ENCODE results near the gene XRCC4. TPM values are rescaled to one million over a fixed set of nuclear protein-coding genes. Genes with fewer than 3 reads are reported as not detected.

Gene XRCC4
- polyA plus RNA-seq, 4 donors, result 9.1 to 12.4 (median 10.8) TPM

DNA sequence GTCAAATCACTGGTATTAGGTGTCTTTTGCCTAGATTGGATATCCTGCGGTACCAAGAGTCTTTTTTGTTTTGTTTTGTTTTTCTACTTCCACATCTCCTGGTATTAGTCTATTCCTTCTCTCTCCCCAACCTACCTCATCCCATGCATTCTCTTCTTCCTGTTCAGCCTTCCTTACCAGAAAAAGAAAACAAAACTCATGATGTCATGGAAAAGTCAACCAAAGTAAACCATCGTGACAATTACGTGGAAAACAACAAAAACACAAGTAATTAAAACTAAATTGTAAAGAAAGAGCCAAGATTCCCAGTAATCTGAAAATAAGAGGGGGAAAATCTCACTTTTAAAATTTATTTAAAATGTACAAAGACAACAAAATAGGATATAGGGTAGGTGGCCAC is 38.4 kb upstream of the XRCC4 start:
- H3K36me3 ChIP-seq (ENCODE audit: control insufficient read depth in 3 of 3, insufficient read depth in 2 of 3, low read depth in 1 of 3, low read length in 3 of 3), result no peaks in the 10 kb centered on the region
- H3K27ac ChIP-seq (ENCODE audit: low read depth in 1 of 3, low read length in 2 of 3), result no peak overlapping the region
- no peaks in the 10 kb centered on the region for H3K9me3 ChIP-seq (ENCODE audit: control insufficient read depth in 2 of 2, insufficient read depth in 1 of 2, low read depth in 1 of 2, low read length in 1 of 2)
- H3K4me3 ChIP-seq (ENCODE audit: low read depth in 1 of 3, low read length in 3 of 3), result no peak overlapping the region
- DNase-seq (no peak), FAIRE-seq (no peak)
- 91 to 93% (median 92%) methylated on average over 3 of the region's 3 CpGs for WGBS, 3 donors
- H3K4me1 ChIP-seq (ENCODE audit: control insufficient read depth in 3 of 3, insufficient read depth in 2 of 3, low read depth in 1 of 3, low read length in 2 of 3), result peaks cover 0 to 4% (median 3%) of the 10 kb centered on the region in 3 donors
- H3K27me3 ChIP-seq (ENCODE audit: control insufficient read depth in 3 of 3, insufficient read depth in 3 of 3, low read length in 3 of 3), result no peaks in the 10 kb centered on the region

DNA sequence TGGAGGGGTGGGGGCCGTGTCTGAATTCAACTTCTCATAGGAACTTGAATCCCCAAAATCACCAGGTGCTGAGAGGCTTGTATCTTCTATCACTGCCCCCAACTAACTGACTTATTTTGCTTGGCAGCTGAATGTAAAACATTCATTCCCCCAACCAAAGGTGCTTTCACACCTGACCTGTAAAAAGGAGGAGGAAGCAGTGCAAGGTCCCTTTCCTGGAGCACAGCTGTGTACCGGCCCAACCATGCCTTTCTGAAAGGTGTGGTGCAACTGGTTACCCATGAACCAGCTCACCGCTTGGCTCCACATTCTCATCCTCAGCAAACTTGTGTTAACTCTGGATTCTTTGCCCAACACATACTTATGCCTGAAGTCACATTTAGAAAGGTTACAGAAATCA is 34.8 kb upstream of the XRCC4 start:
- 27 to 71% (median 55%) methylated on average over 3 of the region's 3 CpGs for WGBS, 3 donors
- Histone ChIP-seq H3K9me3 (ENCODE audit: control insufficient read depth in 2 of 2, insufficient read depth in 1 of 2, low read depth in 1 of 2, low read length in 1 of 2) (no peaks in the 10 kb centered on the region), H3K27ac (ENCODE audit: low read depth in 1 of 3, low read length in 2 of 3) (peak overlapping the region in 1 of 3 donors; percentile 5), H3K4me3 (ENCODE audit: low read depth in 1 of 3, low read length in 3 of 3) (no peak overlapping the region), H3K4me1 (ENCODE audit: control insufficient read depth in 3 of 3, insufficient read depth in 2 of 3, low read depth in 1 of 3, low read length in 2 of 3) (peaks cover 0 to 13% (median 0%) of the 10 kb centered on the region in 3 donors), H3K27me3 (ENCODE audit: control insufficient read depth in 3 of 3, insufficient read depth in 3 of 3, low read length in 3 of 3) (no peaks in the 10 kb centered on the region), H3K36me3 (ENCODE audit: control insufficient read depth in 3 of 3, insufficient read depth in 2 of 3, low read depth in 1 of 3, low read length in 3 of 3) (peaks cover 0 to 2% (median 0%) of the 10 kb centered on the region in 3 donors)
- no peak for FAIRE-seq
- peak; percentile 16 to 82 for DNase-seq

DNA sequence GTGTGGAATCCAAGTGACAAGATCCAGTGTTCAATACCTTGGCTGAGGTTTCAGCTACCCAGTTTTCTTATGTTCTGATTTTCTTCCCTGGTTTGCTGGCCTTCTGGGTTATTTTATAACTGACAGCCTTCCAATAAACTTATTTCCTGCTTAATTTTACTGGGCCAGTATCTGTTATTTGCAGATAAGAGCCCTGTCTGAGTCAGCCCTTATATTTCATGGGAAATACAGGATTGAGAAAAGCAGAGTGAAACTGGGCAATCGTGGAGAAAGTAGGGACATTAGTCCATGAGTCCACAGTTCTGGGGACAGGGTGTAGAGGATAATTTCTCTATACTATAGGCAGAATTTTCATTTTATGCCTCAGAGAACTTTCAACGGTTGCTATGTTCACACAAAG is 32.4 kb upstream of the XRCC4 start:
- peak overlapping the region in 1 of 3 donors; percentile 39 for H3K27ac ChIP-seq (ENCODE audit: low read depth in 1 of 3, low read length in 2 of 3)
- no peak for FAIRE-seq
- no peaks in the 10 kb centered on the region for H3K27me3 ChIP-seq (ENCODE audit: control insufficient read depth in 3 of 3, insufficient read depth in 3 of 3, low read length in 3 of 3)
- H3K36me3 ChIP-seq (ENCODE audit: control insufficient read depth in 3 of 3, insufficient read depth in 2 of 3, low read depth in 1 of 3, low read length in 3 of 3), result peaks cover 0 to 2% (median 2%) of the 10 kb centered on the region in 3 donors
- no peak overlapping the region for H3K4me3 ChIP-seq (ENCODE audit: low read depth in 1 of 3, low read length in 3 of 3)
- H3K4me1 ChIP-seq (ENCODE audit: control insufficient read depth in 3 of 3, insufficient read depth in 2 of 3, low read depth in 1 of 3, low read length in 2 of 3), result peaks cover 0 to 13% (median 0%) of the 10 kb centered on the region in 3 donors
- H3K9me3 ChIP-seq (ENCODE audit: control insufficient read depth in 2 of 2, insufficient read depth in 1 of 2, low read depth in 1 of 2, low read length in 1 of 2), result no peaks in the 10 kb centered on the region
- 22 to 52% (median 41%) methylated on average over 2 of the region's 2 CpGs for WGBS, 3 donors
- peak; percentile 61 to 68 for DNase-seq

DNA sequence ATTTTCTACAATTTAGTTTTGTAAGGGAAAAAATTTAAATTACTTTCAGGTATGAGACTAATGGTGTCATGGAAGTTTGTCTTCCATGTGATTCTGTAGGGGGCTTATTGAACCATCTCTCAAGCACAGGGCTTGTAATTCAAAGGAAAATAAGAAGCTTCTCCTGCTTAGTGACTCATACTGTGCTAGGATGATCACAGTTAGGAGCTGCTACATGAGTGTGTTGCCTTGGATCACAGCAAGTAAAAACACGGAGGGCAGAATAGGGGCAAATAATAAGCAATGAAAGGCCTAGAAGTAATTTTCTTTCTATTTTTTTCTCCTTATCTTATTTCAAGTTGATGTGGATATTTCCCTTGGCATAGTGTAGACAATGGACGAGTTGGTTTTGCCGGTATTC is 29.1 kb upstream of the XRCC4 start:
- Histone ChIP-seq H3K27me3 (ENCODE audit: control insufficient read depth in 3 of 3, insufficient read depth in 3 of 3, low read length in 3 of 3) (no peaks in the 10 kb centered on the region), H3K4me3 (ENCODE audit: low read depth in 1 of 3, low read length in 3 of 3) (no peak overlapping the region), H3K27ac (ENCODE audit: low read depth in 1 of 3, low read length in 2 of 3) (no peak overlapping the region), H3K9me3 (ENCODE audit: control insufficient read depth in 2 of 2, insufficient read depth in 1 of 2, low read depth in 1 of 2, low read length in 1 of 2) (no peaks in the 10 kb centered on the region), H3K36me3 (ENCODE audit: control insufficient read depth in 3 of 3, insufficient read depth in 2 of 3, low read depth in 1 of 3, low read length in 3 of 3) (peaks cover 0 to 2% (median 2%) of the 10 kb centered on the region in 3 donors), H3K4me1 (ENCODE audit: control insufficient read depth in 3 of 3, insufficient read depth in 2 of 3, low read depth in 1 of 3, low read length in 2 of 3) (peaks cover 0 to 10% (median 0%) of the 10 kb centered on the region in 3 donors)
- no peak for FAIRE-seq
- no peak for DNase-seq
- WGBS, 3 donors, result 91 to 93% (median 92%) methylated on average over 3 of the region's 3 CpGs

GRCh38 chr5:83048811-83049210 is 28.5 kb upstream of the XRCC4 start:
- no peaks in the 10 kb centered on the region for H3K9me3 ChIP-seq (ENCODE audit: control insufficient read depth in 2 of 2, insufficient read depth in 1 of 2, low read depth in 1 of 2, low read length in 1 of 2)
- peaks cover 0 to 2% (median 2%) of the 10 kb centered on the region in 3 donors for H3K36me3 ChIP-seq (ENCODE audit: control insufficient read depth in 3 of 3, insufficient read depth in 2 of 3, low read depth in 1 of 3, low read length in 3 of 3)
- H3K4me3 ChIP-seq (ENCODE audit: low read depth in 1 of 3, low read length in 3 of 3), result no peak overlapping the region
- H3K4me1 ChIP-seq (ENCODE audit: control insufficient read depth in 3 of 3, insufficient read depth in 2 of 3, low read depth in 1 of 3, low read length in 2 of 3), result peaks cover 0 to 10% (median 0%) of the 10 kb centered on the region in 3 donors
- DNase-seq (no peak), FAIRE-seq (no peak)
- 96 to 100% (median 100%) methylated on average over 2 of the region's 2 CpGs for WGBS, 3 donors
- H3K27ac ChIP-seq (ENCODE audit: low read depth in 1 of 3, low read length in 2 of 3), result no peak overlapping the region
- no peaks in the 10 kb centered on the region for H3K27me3 ChIP-seq (ENCODE audit: control insufficient read depth in 3 of 3, insufficient read depth in 3 of 3, low read length in 3 of 3)

- FAIRE-seq, result no peak
- H3K36me3 ChIP-seq (ENCODE audit: control insufficient read depth in 3 of 3, insufficient read depth in 2 of 3, low read depth in 1 of 3, low read length in 3 of 3), result peaks cover 0 to 5% (median 2%) of the 10 kb centered on the region in 3 donors
- H3K27ac ChIP-seq (ENCODE audit: low read depth in 1 of 3, low read length in 2 of 3), result no peak overlapping the region
- H3K4me1 ChIP-seq (ENCODE audit: control insufficient read depth in 3 of 3, insufficient read depth in 2 of 3, low read depth in 1 of 3, low read length in 2 of 3), result peaks cover 0 to 8% (median 0%) of the 10 kb centered on the region in 3 donors
- no peaks in the 10 kb centered on the region for H3K27me3 ChIP-seq (ENCODE audit: control insufficient read depth in 3 of 3, insufficient read depth in 3 of 3, low read length in 3 of 3)
- no peaks in the 10 kb centered on the region for H3K9me3 ChIP-seq (ENCODE audit: control insufficient read depth in 2 of 2, insufficient read depth in 1 of 2, low read depth in 1 of 2, low read length in 1 of 2)
- 74 to 91% (median 84%) methylated on average over 3 of the region's 3 CpGs for WGBS, 3 donors
- H3K4me3 ChIP-seq (ENCODE audit: low read depth in 1 of 3, low read length in 3 of 3), result no peak overlapping the region
- no peak for DNase-seq
These were observed 27.9 kb upstream of the XRCC4 start for GRCh38 chr5:83049370-83049885.

DNA sequence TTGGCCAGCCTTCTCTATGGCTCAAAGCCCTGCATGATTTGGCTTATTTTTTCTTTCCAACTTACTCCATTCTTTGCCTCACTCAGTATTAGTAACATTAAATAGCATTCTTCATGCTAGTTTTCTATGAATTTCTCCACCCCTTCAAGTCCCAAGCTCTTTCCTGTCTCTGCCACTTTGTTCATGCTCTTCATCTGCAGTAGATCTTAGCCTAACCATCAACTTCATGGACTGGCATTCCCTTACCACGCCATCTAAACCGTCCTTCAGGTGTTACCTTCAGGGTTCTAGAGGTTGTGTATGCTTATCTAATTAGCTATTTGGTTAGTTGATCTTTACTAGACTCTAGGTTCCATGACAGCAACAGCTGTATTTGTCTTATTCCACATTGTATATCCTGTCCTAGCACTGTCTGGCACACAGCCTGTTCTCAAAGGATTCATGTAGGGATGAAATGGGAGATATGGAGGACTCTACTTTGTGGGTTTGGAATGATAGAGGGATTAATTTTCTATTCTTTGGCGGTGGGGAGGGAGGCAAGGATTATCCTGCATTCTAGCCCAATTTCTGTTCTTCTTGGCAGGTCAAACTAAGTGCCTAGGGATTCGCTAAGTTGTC is 26.5 kb upstream of the XRCC4 start:
- no peaks in the 10 kb centered on the region for H3K27me3 ChIP-seq (ENCODE audit: control insufficient read depth in 3 of 3, insufficient read depth in 3 of 3, low read length in 3 of 3)
- whole genome bisulfite sequencing, 3 donors, result 78 to 96% (median 94%) methylated on average over 4 of the region's 4 CpGs
- H3K36me3 ChIP-seq (ENCODE audit: control insufficient read depth in 3 of 3, insufficient read depth in 2 of 3, low read depth in 1 of 3, low read length in 3 of 3), result peaks cover 2 to 5% (median 2%) of the 10 kb centered on the region in 3 donors
- H3K27ac ChIP-seq (ENCODE audit: low read depth in 1 of 3, low read length in 2 of 3), result no peak overlapping the region
- H3K9me3 ChIP-seq (ENCODE audit: control insufficient read depth in 2 of 2, insufficient read depth in 1 of 2, low read depth in 1 of 2, low read length in 1 of 2), result no peaks in the 10 kb centered on the region
- no peaks in the 10 kb centered on the region for H3K4me1 ChIP-seq (ENCODE audit: control insufficient read depth in 3 of 3, insufficient read depth in 2 of 3, low read depth in 1 of 3, low read length in 2 of 3)
- no peak overlapping the region for H3K4me3 ChIP-seq (ENCODE audit: low read depth in 1 of 3, low read length in 3 of 3)
- FAIRE-seq, result no peak
- DNase-seq, result no peak

DNA sequence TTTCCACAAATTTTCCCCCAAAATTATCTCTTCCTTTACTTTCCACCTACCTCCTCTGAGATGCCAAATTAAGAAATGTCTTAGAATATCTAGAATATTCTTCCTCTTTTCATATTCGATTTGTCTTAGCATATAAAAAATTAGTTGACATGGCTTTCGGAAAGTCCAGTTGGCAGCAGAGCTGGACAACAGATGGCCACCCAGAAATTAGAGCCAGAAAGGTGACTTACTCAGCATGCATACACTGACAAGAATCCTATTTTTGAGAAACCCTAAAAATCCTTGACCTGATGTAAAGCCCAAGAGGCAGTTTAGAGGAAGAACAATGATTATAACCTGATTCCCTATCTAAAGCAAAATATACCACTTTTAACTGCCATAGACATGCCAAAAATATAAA is 22.2 kb upstream of the XRCC4 start:
- Histone ChIP-seq H3K27me3 (ENCODE audit: control insufficient read depth in 3 of 3, insufficient read depth in 3 of 3, low read length in 3 of 3) (no peaks in the 10 kb centered on the region), H3K36me3 (ENCODE audit: control insufficient read depth in 3 of 3, insufficient read depth in 2 of 3, low read depth in 1 of 3, low read length in 3 of 3) (peaks cover 0 to 3% (median 2%) of the 10 kb centered on the region in 3 donors), H3K9me3 (ENCODE audit: control insufficient read depth in 2 of 2, insufficient read depth in 1 of 2, low read depth in 1 of 2, low read length in 1 of 2) (no peaks in the 10 kb centered on the region), H3K4me3 (ENCODE audit: low read depth in 1 of 3, low read length in 3 of 3) (no peak overlapping the region), H3K4me1 (ENCODE audit: control insufficient read depth in 3 of 3, insufficient read depth in 2 of 3, low read depth in 1 of 3, low read length in 2 of 3) (no peaks in the 10 kb centered on the region), H3K27ac (ENCODE audit: low read depth in 1 of 3, low read length in 2 of 3) (no peak overlapping the region)
- FAIRE-seq (no peak), DNase-seq (no peak)
- 86 to 97% (median 96%) methylated on average over 2 of the region's 2 CpGs for WGBS, 3 donors

GRCh38 chr5:83058726-83059125 is 18.6 kb upstream of the XRCC4 start:
- no peaks in the 10 kb centered on the region for H3K4me1 ChIP-seq (ENCODE audit: control insufficient read depth in 3 of 3, insufficient read depth in 2 of 3, low read depth in 1 of 3, low read length in 2 of 3)
- no peaks in the 10 kb centered on the region for H3K9me3 ChIP-seq (ENCODE audit: control insufficient read depth in 2 of 2, insufficient read depth in 1 of 2, low read depth in 1 of 2, low read length in 1 of 2)
- peaks cover 0 to 10% (median 3%) of the 10 kb centered on the region in 3 donors for H3K36me3 ChIP-seq (ENCODE audit: control insufficient read depth in 3 of 3, insufficient read depth in 2 of 3, low read depth in 1 of 3, low read length in 3 of 3)
- no peak overlapping the region for H3K27ac ChIP-seq (ENCODE audit: low read depth in 1 of 3, low read length in 2 of 3)
- DNase-seq (no peak), FAIRE-seq (no peak)
- no peak overlapping the region for H3K4me3 ChIP-seq (ENCODE audit: low read depth in 1 of 3, low read length in 3 of 3)
- H3K27me3 ChIP-seq (ENCODE audit: control insufficient read depth in 3 of 3, insufficient read depth in 3 of 3, low read length in 3 of 3), result no peaks in the 10 kb centered on the region

Data from small intestine (tissue), 7 donors.